ENCODE measurements around the gene KCNMB4.

The KCNMB4 gene

GRCh38 chr12:70398862-70399261 is 32.8 kb downstream of the KCNMB4 start:
- DNase-seq (ENCODE audit: low read depth) = no peak
- H3K4me3 ChIP-seq (ENCODE audit: low read depth, low read length) = no peak overlapping the region
- TF ChIP-seq MYC (IDR thresholded peaks at IDR 0.05; ENCODE audit: low read depth, low read length) = no peak
- no peak for TF ChIP-seq CTCF (IDR thresholded peaks at IDR 0.05; ENCODE audit: low read depth, low read length)
- no peak for TF ChIP-seq POLR2A (IDR thresholded peaks at IDR 0.05; ENCODE audit: extremely low read depth, insufficient read length)
- TF ChIP-seq MAX (IDR thresholded peaks at IDR 0.05; ENCODE audit: low read depth, low read length) = no peak

GRCh38 chr12:70399311-70399710 is 33.2 kb downstream of the KCNMB4 start:
- TF ChIP-seq CTCF (IDR thresholded peaks at IDR 0.05; ENCODE audit: low read depth, low read length) (no peak), MYC (IDR thresholded peaks at IDR 0.05; ENCODE audit: low read depth, low read length) (no peak), MAX (IDR thresholded peaks at IDR 0.05; ENCODE audit: low read depth, low read length) (no peak), POLR2A (IDR thresholded peaks at IDR 0.05; ENCODE audit: extremely low read depth, insufficient read length) (no peak)

DNA sequence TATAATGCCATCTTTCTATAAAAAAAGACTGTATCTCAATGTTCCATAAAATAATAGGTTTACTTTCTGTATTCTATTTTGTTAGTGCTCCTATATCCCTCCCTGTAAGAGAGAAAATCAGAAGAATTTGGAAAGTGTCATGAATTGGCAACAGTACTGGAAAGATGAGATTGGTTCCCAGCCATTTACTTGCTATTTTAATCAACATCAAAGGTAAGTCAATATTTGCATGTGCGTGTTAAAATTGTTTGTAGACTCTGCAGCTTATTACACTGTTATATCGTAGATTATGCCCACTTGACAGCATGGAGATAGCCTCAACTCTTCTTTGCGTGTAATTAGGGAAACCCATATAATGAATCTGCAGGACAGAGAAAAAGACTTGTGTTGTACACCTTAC is 34.0 kb downstream of the KCNMB4 start:
- no peak for DNase-seq (ENCODE audit: low read depth)
- TF ChIP-seq POLR2A (IDR thresholded peaks at IDR 0.05; ENCODE audit: extremely low read depth, insufficient read length) (no peak), MAX (IDR thresholded peaks at IDR 0.05; ENCODE audit: low read depth, low read length) (no peak), MYC (IDR thresholded peaks at IDR 0.05; ENCODE audit: low read depth, low read length) (no peak), CTCF (IDR thresholded peaks at IDR 0.05; ENCODE audit: low read depth, low read length) (no peak)

More at GRCh38 chr12:70399311-70399710, 33.2 kb downstream of the KCNMB4 start:
- no peak overlapping the region for H3K4me3 ChIP-seq (ENCODE audit: low read depth, low read length)
- DNase-seq (ENCODE audit: low read depth) = no peak

GRCh38 chr12:70402597-70402996 is 36.5 kb downstream of the KCNMB4 start:
- H3K4me3 ChIP-seq (ENCODE audit: low read depth, low read length) = no peak overlapping the region
- no peak for DNase-seq (ENCODE audit: low read depth)
- TF ChIP-seq POLR2A (IDR thresholded peaks at IDR 0.05; ENCODE audit: extremely low read depth, insufficient read length) (no peak), MAX (IDR thresholded peaks at IDR 0.05; ENCODE audit: low read depth, low read length) (no peak), CTCF (IDR thresholded peaks at IDR 0.05; ENCODE audit: low read depth, low read length) (no peak), MYC (IDR thresholded peaks at IDR 0.05; ENCODE audit: low read depth, low read length) (no peak)

More for the DNA sequence above, 34.0 kb downstream of the KCNMB4 start:
- H3K4me3 ChIP-seq (ENCODE audit: low read depth, low read length) = no peak overlapping the region

GRCh38 chr12:70403826-70404225 is 37.7 kb downstream of the KCNMB4 start:
- no peak overlapping the region for H3K4me3 ChIP-seq (ENCODE audit: low read depth, low read length)
- no peak for DNase-seq (ENCODE audit: low read depth)
- no peak for TF ChIP-seq MAX (IDR thresholded peaks at IDR 0.05; ENCODE audit: low read depth, low read length)
- TF ChIP-seq CTCF (IDR thresholded peaks at IDR 0.05; ENCODE audit: low read depth, low read length) = no peak
- TF ChIP-seq MYC (IDR thresholded peaks at IDR 0.05; ENCODE audit: low read depth, low read length) = no peak
- TF ChIP-seq POLR2A (IDR thresholded peaks at IDR 0.05; ENCODE audit: extremely low read depth, insufficient read length) = no peak
